Astrocyte of the spinal cord (primary cell): ENCODE data around the gene SHE.
A peak's percentile ranks its signal among the peaks of the same experiment; 100 is the strongest.

ENCODE experiments used
- DNase-seq: peaks from one replicate; pipeline ENCODE4 v3.0.0; 2011; ENCODE audit warnings: low read depth, low spot score
- H3K4me3 ChIP-seq: 2 replicates; pipeline ENCODE4 v1.5.1; 2011; ENCODE audit warnings: low read depth, mild to moderate bottlenecking, low read length, moderate library complexity
- in situ Hi-C: cut with HindIII; loops from 2 replicates; pipeline ENCODE4 v1.10.0; 2017; ENCODE audit warnings: low sequenced_read_pairs
- TF ChIP-seq, protein P1 (sequence below): IDR thresholded peaks from 2 replicates; pipeline ENCODE4 v1.5.1; 2012; ENCODE audit warnings: low read depth, mild to moderate bottlenecking, low read length, inconsistent platforms

The SHE gene

DNA sequence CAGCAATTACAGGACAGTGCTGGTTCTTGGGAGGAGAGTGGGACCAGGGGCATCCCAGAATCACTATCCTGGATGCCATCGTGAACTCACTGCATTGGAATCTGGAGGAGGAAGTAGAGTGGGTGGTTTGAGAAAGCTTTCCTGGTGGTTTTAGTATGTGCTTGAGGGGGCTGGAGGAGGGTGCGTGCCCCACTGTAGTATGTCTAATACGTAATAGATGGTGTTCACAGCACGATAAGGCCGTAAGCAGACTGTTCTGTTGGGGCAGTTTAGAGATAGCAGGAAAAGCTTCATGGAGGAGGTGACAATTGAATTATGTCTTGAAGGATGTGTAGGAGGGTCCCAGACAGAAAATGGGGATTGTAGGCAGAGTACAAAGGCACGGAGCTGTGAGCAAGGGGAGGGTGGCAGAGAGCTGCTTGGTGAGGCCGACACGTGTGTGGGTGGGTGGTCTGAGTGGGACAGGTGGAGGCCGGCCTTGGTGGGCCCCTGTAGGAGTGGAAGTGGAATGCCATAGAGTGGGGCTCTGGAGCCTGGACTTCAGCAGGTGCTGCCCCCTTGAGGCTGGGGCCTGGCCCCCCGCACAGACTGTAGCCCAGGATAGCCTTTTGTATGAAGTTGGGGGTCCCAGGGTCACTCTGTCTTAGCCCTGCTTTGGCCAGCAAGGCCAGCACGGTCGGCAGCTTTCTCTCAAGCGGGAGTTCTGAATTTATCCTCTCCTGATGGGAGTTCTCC, 60.0 kb downstream of the SHE start:
- no peak overlapping the region for H3K4me3 ChIP-seq
- DNase-seq = no peak
- TF ChIP-seq, protein P1, sequence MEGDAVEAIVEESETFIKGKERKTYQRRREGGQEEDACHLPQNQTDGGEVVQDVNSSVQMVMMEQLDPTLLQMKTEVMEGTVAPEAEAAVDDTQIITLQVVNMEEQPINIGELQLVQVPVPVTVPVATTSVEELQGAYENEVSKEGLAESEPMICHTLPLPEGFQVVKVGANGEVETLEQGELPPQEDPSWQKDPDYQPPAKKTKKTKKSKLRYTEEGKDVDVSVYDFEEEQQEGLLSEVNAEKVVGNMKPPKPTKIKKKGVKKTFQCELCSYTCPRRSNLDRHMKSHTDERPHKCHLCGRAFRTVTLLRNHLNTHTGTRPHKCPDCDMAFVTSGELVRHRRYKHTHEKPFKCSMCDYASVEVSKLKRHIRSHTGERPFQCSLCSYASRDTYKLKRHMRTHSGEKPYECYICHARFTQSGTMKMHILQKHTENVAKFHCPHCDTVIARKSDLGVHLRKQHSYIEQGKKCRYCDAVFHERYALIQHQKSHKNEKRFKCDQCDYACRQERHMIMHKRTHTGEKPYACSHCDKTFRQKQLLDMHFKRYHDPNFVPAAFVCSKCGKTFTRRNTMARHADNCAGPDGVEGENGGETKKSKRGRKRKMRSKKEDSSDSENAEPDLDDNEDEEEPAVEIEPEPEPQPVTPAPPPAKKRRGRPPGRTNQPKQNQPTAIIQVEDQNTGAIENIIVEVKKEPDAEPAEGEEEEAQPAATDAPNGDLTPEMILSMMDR = peak; percentile 45
- in situ Hi-C loops = no loop called here

DNA sequence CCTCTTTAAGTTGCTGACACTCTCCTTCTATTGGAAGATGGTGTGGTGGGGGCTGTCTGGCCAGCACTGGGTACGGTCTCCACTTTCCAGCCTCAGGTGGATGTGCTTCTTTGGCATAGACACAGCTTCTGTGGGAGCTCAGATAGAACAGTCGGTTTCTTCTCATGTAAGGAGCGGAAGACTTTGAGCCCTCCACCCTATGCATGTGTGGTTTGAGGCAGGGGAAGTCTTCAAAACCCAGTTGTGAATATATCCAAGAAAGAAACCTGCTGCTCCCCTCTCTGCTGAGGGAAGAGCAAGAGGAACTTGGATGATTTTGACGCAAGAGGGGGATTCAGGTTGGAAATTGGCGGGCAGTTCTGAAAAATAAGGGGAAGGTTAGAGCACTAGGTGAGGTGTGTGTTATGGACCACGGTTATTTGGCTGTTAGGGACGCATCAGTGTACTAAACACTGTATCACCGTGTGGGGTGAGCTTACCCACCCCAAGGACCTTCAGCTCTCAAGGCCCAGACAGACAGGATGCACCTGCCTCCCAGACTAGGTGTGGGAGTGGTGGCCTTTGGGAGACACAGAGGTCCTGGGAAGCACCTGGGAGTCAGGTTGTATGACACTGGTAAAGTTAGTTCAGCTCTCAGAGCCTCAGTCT, 60.8 kb downstream of the SHE start:
- DNase-seq = no peak
- in situ Hi-C loops = no loop called here
- TF ChIP-seq, protein P1 = no peak
- no peak overlapping the region for H3K4me3 ChIP-seq

DNA sequence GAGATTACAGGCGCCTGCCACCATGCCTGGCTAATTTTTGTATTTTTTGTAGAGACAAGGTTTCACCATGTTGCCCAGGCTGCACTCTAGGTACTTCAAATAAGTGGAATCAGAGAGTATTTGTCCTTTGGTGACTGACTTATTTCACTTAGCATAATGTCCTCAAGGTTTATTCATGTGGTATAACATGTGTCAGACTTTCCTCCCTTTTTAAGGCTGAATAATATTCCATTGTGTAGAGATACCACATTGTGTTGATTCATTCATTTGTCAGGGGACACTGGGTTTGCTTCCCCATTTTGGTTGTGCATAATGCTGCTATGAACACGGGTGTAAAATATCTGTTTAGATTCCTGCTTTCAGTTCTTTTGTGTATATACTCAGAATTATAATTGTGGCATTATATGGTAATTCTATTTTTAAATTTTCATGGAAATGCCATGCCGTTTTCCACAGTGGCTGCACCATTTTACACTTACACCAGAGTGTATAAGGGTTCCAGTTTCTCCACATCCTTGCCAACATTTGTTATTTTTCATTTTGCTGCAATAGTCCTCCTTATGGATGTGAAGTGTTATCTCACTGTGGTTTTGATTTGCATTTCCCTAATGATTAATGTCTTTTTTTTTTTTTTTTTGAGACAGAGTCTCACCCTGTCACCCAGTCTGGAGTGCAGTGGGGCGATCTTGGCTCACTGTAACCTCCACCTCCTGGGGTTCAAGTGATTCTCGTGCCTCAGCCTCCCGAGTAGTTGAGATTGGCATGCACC, 62.0 kb downstream of the SHE start:
- H3K4me3 ChIP-seq = no peak overlapping the region
- no peak for DNase-seq
- TF ChIP-seq, protein P1 = no peak
- in situ Hi-C loops = no loop called here

DNA sequence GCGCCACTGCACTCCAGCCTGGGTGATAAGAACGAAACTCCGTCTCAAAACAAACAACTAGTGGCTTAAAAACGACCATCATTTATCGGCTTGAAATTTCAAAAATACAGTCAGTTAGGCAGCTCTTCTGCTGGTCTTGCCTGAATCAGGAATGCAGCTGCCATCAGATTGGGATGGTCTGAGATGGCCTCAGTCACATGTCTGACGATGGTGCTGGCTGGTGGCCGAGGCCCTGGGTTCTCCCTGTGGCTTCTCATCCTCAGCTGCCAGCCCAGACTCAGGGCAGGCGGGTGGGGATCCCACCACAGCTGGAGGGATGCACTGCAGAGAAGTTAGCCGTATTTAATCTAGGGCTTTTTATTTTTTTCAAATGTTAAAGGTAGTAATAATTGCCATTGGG, 65.8 kb downstream of the SHE start:
- in situ Hi-C loops = no loop called here

DNA sequence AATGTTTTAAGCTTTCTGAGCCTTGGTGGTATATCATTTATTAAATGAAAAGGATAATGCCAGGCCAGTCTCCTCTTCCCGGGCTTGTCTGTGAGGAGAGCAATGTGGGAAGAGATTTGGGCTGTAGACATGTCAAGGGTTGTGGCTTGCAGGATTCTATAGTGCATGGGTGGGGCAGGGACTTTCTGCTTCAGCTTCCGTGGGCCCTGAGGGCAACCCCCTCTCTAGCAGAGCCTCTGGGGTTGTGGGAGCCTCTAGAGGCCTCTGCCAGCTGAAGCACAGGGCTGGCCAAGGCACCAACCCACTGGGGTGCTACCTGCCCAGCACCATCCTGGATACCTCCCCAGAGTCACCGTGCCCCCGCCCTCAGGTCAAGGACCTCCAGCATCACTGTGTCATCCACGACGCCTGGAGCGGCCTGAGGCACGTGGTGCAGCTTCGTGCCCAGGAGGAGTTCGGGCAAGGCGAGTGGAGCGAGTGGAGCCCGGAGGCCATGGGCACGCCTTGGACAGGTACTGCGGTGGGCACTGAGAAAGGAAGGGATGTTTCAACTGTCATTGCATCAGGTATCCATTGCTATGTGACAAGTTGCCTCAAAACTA, 66.5 kb downstream of the SHE start:
- in situ Hi-C loops = no loop called here
- no peak for DNase-seq
- TF ChIP-seq, protein P1 = no peak

More for the DNA sequence above, 65.8 kb downstream of the SHE start:
- TF ChIP-seq, protein P1 = no peak
- no peak for DNase-seq
- H3K4me3 ChIP-seq = no peak overlapping the region

DNA sequence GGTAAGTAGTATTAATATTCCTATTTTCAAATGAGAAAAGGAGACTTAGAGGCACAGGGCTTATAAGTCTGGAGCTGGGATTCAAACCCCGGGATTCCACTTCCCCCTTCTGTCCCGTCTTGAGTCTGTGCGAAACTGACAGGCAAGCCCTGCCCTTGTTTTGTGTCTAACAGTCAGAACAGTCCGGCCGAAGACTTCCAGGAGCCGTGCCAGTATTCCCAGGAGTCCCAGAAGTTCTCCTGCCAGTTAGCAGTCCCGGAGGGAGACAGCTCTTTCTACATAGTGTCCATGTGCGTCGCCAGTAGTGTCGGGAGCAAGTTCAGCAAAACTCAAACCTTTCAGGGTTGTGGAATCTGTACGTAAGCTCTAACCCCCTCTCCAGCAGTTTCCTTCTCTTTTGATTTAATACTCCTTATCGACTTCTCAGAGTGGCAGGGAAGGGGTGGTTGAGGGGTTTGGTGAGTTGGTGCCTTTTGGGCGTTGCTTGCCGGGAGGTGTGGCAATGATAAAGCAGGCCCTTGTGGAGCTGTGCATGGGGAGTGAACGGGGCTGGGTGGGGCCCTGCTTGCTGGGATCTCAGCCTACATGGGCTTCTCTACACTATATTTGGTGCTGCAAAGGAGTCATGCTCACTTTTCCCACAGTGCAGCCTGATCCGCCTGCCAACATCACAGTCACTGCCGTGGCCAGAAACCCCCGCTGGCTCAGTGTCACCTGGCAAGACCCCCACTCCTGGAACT, 67.7 kb downstream of the SHE start:
- in situ Hi-C loops = no loop called here
- no peak overlapping the region for H3K4me3 ChIP-seq
- TF ChIP-seq, protein P1 = no peak
- DNase-seq = no peak

More for the DNA sequence above, 66.5 kb downstream of the SHE start:
- H3K4me3 ChIP-seq = no peak overlapping the region
